Pons (tissue), 1 donor: ENCODE data around the gene MTAP.
"Not testable (repeated sequence)": the region's sequence is repeated elsewhere in the genome, so short reads cannot be mapped to it uniquely, and the experiment has no call there.

ENCODE experiments used
- DNase-seq: peaks from one replicate; pipeline ENCODE4 v3.0.0-alpha.2; 2016; ENCODE audit warnings: low spot score

Gene MTAP

GRCh38 chr9:21919377-21920362 is 117.2 kb downstream of the MTAP start:
- no peak for DNase-seq

- DNase-seq = no peak
Measured at GRCh38 chr9:21923694-21924093, 121.3 kb downstream of the MTAP start.

- no peak for DNase-seq
Measured at GRCh38 chr9:21927752-21928151, 125.3 kb downstream of the MTAP start.

GRCh38 chr9:21931428-21931827 is 129.0 kb downstream of the MTAP start:
- no peak for DNase-seq

- DNase-seq = no peak
Measured at GRCh38 chr9:21933281-21933680, 130.8 kb downstream of the MTAP start.

- no peak for DNase-seq
Measured at GRCh38 chr9:21933865-21934264, 131.4 kb downstream of the MTAP start.

- no peak for DNase-seq
Measured at GRCh38 chr9:21935631-21936030, 133.2 kb downstream of the MTAP start.

- no peak for DNase-seq
Measured at GRCh38 chr9:21936161-21936560, 133.7 kb downstream of the MTAP start.

- no peak for DNase-seq
Measured at GRCh38 chr9:21941337-21941995, 139.0 kb downstream of the MTAP start.

- DNase-seq = no peak
Measured at GRCh38 chr9:21943464-21943863, 141.0 kb downstream of the MTAP start.

GRCh38 chr9:21945606-21946005 is 143.2 kb downstream of the MTAP start:
- no peak for DNase-seq

- DNase-seq = no peak
Measured at GRCh38 chr9:21958833-21959232, 156.4 kb downstream of the MTAP start.

GRCh38 chr9:21959268-21959667 is 156.8 kb downstream of the MTAP start:
- not testable (repeated sequence) for DNase-seq

GRCh38 chr9:21961569-21961968 is 159.1 kb downstream of the MTAP start:
- no peak for DNase-seq

GRCh38 chr9:21964925-21965385 is 162.5 kb downstream of the MTAP start:
- DNase-seq = no peak

GRCh38 chr9:21965401-21965951 is 163.0 kb downstream of the MTAP start:
- DNase-seq = no peak

- no peak for DNase-seq
Measured at GRCh38 chr9:21966140-21966851, 163.9 kb downstream of the MTAP start.

- no peak for DNase-seq
Measured at GRCh38 chr9:21967169-21967568, 164.7 kb downstream of the MTAP start.

GRCh38 chr9:21967702-21968101 is 165.3 kb downstream of the MTAP start:
- DNase-seq = no peak

- no peak for DNase-seq
Measured at GRCh38 chr9:21968331-21969010, 166.0 kb downstream of the MTAP start.
